IMR-90 (cell line): ENCODE results near the gene RAB30.

Experiments
- CTCF ChIP-seq: conservative IDR thresholded peaks from 2 replicates; pipeline ENCODE4 v1.5.1; 2012; ENCODE audit warnings: mild to moderate bottlenecking, low read depth, low read length, improper control_type of control experiment
- FOS ChIP-seq: fragments of 150-350 bp; IDR thresholded peaks from 2 replicates; pipeline ENCODE4 v1.6.1; 2016; ENCODE audit warnings: low read depth, low read length
- MAZ ChIP-seq: IDR thresholded peaks from 2 replicates; pipeline ENCODE4 v1.6.1; 2012; ENCODE audit warnings: low read depth, mild to moderate bottlenecking, low read length, improper control_type of control experiment, moderate library complexity, borderline replicate concordance
- NFE2L2 ChIP-seq: fragments of 150-350 bp; IDR thresholded peaks from 2 replicates; pipeline ENCODE4 v1.6.1; 2016; ENCODE audit warnings: low read depth, mild to moderate bottlenecking, low read length
- TF ChIP-seq, protein P1 (sequence below): fragments of 150-350 bp; IDR thresholded peaks from 2 replicates; pipeline ENCODE4 v1.6.1; 2017; ENCODE audit warnings: mild to moderate bottlenecking, antibody characterized with exemption, low read length, low read depth

- TF ChIP-seq CTCF (no peak), MAZ (no peak), FOS (no peak), NFE2L2 (no peak)
- TF ChIP-seq, protein P1, sequence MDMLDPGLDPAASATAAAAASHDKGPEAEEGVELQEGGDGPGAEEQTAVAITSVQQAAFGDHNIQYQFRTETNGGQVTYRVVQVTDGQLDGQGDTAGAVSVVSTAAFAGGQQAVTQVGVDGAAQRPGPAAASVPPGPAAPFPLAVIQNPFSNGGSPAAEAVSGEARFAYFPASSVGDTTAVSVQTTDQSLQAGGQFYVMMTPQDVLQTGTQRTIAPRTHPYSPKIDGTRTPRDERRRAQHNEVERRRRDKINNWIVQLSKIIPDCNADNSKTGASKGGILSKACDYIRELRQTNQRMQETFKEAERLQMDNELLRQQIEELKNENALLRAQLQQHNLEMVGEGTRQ, result no peak
Measured at GRCh38 chr11:82945682-82946081, 126.0 kb downstream of the RAB30 start.
